GM23248 (cell line): ENCODE results near the gene OR5M8.

Source experiments
- EZH2 ChIP-seq: fragments of 200-600 bp; sonication (generic); IDR thresholded peaks from 2 replicates; pipeline ENCODE4 v1.6.1; 2018; ENCODE audit warnings: antibody characterized with exemption, mild to moderate bottlenecking; ENCODE audit not compliant: insufficient read depth, poor library complexity, severe bottlenecking
- EZH2phosphoT487 ChIP-seq: fragments of 200-600 bp; sonication (generic); IDR thresholded peaks from 2 replicates; pipeline ENCODE4 v1.6.1; 2018; ENCODE audit warnings: antibody characterized with exemption, moderate library complexity, mild to moderate bottlenecking, low read depth; ENCODE audit not compliant: insufficient read depth

GRCh38 chr11:56453521-56453920, 37.6 kb downstream of the OR5M8 start:
- TF ChIP-seq EZH2, result no peak
- TF ChIP-seq EZH2phosphoT487, result no peak
